SH-SY5Y (cell line): Measurements from ENCODE around the gene FSTL4.

Experiments used
- GATA2 ChIP-seq: IDR thresholded peaks from 2 replicates; pipeline ENCODE4 v1.6.1; 2011; ENCODE audit warnings: mild to moderate bottlenecking, low read depth, low read length
- GATA3 ChIP-seq: IDR thresholded peaks from 2 replicates; pipeline ENCODE4 v1.6.1; 2011; ENCODE audit warnings: low read depth, mild to moderate bottlenecking, low read length, moderate library complexity

DNA sequence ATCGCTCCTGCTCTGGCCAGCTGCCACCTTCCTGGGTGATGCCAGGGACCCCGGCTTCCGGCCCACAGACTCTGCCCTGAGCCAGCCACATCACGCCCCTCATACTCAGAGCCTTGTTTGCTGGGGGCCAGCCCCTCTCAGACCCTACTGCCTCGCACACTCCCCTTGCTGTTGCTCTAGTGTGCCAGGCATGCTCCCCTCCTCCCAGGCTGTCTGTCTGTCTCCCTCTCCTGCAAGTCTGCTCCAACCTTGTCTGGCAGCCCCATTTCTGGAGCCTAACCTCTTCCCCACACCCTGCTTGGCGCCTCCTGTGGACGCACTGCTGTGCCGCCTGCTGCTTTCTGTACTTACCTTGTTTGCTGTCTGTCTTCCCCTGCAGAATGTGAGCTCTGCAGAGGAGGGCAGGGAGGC is 375.8 kb downstream of the FSTL4 start:
- TF ChIP-seq GATA2 (no peak), GATA3 (no peak)
